Activated naive CD4-positive, alpha-beta T cell (primary cell): ENCODE results near the gene MICAL3.
A peak's percentile ranks its signal among the peaks of the same experiment; 100 is the strongest.

Experiments used
- DNase-seq, 4 experiments: peaks; one replicate each; lab custom pipeline; 2025; lab: John Stamatoyannopoulos, UW

Gene MICAL3

DNA sequence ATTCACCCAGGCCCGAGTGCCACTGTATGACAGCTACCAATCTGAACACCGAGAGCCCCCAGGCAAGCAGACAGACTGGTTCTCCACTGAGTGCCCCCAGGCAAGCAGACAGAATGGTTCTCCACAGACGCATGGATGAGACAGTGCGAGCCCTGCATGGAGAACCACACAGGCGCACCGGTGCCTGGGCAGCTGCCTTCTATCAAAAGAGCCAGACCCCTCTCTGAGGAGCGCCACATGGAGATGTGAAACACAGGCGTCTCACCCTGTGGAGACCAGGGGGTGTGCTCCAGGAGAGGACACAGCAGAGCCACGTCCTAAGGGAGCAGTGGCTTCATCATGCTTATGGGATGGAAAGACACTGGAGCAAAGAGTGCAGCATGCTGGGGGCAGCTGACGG lies 155.6 kb downstream of the MICAL3 start:
- DNase-seq = no peak

DNA sequence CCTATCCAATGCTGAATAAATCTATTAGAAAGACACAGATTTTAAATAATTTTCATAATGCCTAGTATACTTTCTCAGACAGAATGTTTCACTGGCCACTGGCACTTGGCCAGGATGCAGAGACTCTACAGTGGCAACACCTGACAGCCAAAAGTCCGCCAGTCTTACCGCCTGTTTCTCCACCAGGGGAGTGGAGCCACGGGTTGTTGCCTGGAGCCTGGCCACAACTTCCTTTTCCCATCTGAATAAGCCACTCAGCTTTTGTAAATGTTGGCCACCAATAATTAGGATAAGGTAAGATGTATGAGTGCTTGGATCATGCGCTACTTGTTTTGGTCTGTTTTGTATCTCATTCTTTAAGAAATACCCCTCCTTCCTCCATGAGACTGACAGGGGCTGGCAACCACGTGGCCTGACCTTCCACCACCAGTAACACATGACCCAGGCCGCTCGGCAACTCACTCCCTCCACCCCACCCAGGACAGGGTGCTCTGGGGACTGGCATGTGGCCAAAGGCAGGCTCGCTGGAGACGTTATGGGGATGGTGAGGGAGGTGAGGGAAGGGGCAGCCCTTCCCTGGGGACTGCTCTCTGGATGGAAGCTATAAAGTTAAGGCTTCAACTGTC lies 157.1 kb downstream of the MICAL3 start:
- no peak for DNase-seq

DNA sequence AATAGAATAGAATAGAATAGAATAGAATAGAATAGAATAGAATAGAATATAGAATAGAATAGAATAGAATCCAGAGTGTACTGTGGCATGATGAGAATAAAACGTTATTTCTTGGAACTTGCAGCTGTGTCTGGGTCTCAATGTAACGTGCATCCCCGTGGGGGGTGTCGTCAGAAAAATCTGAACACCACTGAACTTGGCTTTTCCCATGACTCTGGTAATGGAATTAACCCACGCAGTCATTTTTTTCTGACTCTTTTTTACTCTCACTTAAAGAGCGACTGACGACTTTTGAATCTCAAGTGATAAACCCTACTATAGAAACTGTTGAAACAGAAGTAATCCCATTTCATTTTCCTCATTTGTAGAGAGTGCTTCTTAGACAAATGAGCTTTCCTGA lies 157.7 kb downstream of the MICAL3 start:
- no peak for DNase-seq

- DNase-seq = no peak
These were observed 158.2 kb downstream of the MICAL3 start for GRCh38 chr22:17866127-17866526.

- DNase-seq = no peak
These were observed 158.9 kb downstream of the MICAL3 start for GRCh38 chr22:17865183-17866055.

- DNase-seq = no peak
These were observed 159.8 kb downstream of the MICAL3 start for GRCh38 chr22:17864398-17865182.

DNA sequence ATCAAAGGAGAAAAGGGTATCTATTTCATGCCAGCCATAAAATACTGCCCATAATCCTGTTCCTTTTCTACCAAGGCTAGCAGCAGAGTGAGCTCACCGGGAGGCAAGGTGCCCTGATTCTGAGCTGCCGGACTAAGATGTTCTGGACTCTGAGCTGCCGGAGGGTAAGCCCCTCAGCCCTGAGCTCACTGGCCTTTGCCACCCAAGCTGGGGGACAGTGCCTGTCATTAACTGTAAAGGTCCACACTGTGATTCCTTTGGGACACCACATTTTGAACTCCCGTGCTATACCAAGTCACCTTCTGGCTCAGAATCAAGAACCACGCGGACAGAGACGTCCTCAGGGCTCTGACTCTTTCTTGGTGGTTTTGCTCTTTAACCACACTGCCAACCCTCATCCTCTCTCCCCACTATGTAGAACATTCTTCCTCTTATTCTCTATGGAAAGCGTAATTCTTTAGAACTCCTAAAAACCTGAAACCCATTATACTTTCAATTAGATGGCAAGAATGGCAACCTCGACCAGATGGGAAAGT lies 161.6 kb downstream of the MICAL3 start:
- DNase-seq = no peak

DNA sequence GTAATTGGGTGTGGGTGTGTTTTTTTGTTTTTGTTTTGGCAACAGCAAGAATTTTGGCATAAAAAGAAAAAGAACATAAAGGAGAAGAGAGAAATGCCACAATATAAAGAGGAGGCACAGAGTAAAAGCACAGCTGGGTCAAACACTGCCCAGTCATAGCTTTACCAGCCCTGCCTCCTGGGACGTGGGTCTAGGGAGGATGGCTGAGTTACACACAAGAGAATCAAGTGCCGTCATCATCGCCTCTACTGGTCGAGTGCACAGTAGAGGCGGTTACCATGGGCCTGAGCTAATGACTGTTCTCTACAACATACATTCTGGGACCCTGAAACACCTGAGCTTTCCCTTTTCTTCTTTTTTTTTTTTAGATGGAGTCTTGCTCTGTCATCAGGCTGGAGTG lies 162.5 kb downstream of the MICAL3 start:
- DNase-seq = no peak

DNA sequence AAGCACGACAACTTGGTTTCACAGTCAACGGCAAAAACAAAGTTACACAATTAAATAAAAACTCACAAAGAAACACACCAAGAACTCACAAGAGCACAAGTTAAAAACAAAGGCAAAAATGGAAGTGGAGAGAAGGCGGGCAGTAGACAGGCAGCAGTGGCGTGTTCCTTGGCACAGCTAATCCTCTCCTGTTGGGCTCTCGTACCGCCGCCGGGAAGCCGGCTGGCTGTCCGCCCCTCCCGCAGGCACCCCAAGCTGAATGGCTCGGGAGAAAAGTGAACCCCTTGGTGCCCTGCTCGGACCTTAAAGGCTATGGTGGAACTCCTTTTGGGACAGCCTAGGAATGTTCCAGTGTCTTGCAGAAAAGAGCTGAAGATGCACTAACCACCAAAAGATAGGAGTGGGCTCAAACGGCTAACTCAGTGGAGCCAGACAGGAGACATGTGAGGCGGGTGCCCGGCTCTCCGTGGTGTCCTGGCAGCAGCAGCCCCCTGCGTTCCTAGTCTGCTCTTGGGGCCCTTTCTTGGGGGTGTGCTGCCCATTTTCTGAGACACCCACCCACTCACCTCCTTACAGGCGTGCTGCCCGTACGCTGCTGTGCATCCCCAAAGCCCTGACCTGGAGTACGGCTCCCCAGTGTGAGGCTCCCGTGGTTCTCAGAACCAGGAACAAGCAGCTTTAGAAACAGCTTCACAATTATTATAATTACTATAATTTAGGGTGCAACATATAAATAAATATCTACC lies 164.0 kb downstream of the MICAL3 start:
- no peak for DNase-seq

DNA sequence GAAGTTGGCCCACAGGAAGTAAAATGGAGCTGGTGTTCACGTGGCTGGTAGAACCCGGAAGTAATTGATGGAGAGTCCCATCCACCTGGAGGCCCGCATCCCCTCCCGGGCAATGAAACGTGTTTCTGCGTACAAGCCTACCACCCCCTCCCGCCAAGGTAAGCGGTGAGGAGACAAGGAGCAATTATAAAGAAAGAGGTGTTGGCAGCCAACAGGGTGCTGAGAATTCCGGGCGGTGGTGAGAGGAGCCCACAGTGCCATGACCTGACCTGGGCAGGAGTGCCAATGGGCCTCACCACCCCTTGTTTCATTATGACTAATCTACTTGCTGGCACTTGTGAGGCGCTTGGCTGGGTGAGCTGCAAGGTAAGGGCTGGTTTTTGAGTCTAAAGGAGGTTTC lies 166.3 kb downstream of the MICAL3 start:
- DNase-seq = no peak

GRCh38 chr22:17855572-17856290 lies 168.6 kb downstream of the MICAL3 start:
- no peak for DNase-seq

- DNase-seq = no peak
These were observed 171.3 kb downstream of the MICAL3 start for GRCh38 chr22:17853073-17853472.

GRCh38 chr22:17851759-17852158 lies 172.6 kb downstream of the MICAL3 start:
- DNase-seq = no peak

GRCh38 chr22:17847360-17848078 lies 176.8 kb downstream of the MICAL3 start:
- DNase-seq = no peak

GRCh38 chr22:17846326-17846992 lies 177.9 kb downstream of the MICAL3 start:
- no peak for DNase-seq

- no peak for DNase-seq
These were observed 178.6 kb downstream of the MICAL3 start for GRCh38 chr22:17845790-17846189.

DNA sequence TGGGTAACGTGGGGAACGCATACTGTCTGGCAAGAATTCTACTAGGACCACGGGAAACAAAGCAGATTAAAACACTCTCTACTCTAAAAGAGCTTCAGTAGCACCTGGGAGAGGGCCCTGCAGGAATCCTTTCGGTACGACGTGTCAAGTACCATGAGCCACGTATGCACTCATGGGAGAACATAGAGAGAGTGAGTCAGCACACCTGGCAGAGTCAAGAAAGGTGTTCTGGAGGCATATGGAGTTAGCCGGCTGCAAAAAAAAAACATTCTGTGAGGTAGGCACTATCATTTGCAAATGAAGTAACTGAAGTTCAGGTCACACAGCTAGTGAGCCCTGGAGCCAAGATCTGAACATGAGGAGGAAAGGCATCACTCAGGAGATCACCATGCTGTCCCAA lies 179.0 kb downstream of the MICAL3 start:
- DNase-seq = no peak

DNA sequence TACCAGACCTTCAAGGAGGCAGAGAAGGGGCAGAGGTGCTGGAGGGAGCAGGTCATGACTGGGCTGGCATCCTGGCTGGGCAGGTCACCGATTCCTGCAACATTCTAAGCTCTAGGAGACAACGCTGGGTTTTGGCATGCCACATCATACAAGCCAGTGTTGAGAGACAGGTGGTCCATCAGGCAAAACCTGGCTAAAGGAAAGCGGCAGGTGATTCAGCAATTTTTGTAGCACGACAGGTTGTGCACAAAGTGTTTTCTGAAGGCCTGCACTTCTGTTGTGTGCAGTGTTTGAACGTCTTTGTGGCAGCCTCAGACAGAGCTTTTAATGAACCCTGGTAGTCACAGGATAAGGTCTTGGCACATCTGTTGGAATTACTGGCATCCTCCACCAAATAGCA lies 180.2 kb downstream of the MICAL3 start:
- no peak for DNase-seq

DNA sequence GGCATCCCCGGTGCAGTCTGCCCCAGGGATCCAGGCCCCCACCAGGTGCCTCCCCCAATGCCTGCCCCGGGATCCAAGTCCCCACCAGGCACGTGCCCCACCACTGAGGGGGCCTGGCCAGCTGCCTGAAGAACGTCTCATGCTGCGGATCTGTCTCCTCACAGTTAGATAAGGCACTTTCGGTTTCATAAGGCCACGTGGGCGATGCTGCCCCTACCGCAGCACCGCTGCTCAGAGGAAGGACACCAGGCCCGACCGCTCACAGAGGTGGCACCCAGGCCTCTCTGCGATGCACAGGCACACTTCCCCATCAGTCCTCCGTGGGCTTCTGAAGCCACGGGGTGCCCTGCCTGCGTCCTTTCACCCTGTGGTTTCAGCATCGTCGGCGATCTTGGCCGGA lies 182.0 kb downstream of the MICAL3 start:
- peak in 2 of 4 experiments; percentile 7 to 10 for DNase-seq

DNA sequence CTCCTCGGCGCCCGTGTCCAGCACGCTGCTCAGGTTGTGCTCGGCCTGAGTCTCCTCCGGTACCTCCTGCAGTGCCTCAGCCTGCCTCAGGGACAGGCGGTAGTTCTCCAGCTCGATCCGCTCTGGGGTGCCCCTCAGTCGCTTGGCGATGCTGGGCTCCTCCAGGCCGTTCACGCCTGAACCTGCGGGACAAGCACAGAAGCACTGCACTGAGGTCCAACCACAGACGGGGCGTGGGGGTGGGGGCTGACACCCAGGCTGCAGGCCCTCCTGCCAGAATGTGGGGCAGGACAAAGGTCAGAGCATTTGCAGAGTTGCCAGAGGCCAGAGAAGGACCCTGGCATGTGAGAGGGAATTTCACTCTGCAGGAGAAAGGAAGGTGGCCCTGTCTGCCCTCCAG lies 182.5 kb downstream of the MICAL3 start:
- no peak for DNase-seq
